Left ventricle myocardium inferior (tissue), 1 donor: Measurements from ENCODE around the gene EDRF1. TPM values are rescaled to one million over a fixed set of nuclear protein-coding genes. Genes with fewer than 3 reads are reported as not detected.

Experiments
- DNase-seq: peaks from one replicate; pipeline ENCODE4 v3.0.0-alpha.2; 2020
- H3K27ac ChIP-seq: fragments of 200-600 bp; replicated peaks from 2 replicates; pipeline ENCODE4 v1.8.0; 2021
- H3K27me3 ChIP-seq: fragments of 200-600 bp; 2 replicates; pipeline ENCODE4 v1.8.0; 2021; ENCODE audit warnings: low read depth
- H3K36me3 ChIP-seq: fragments of 200-600 bp; 2 replicates; pipeline ENCODE4 v1.8.0; 2021
- H3K4me1 ChIP-seq: fragments of 200-600 bp; 2 replicates; pipeline ENCODE4 v1.8.0; 2021
- H3K4me3 ChIP-seq: fragments of 200-600 bp; 2 replicates; pipeline ENCODE4 v1.8.0; 2021; ENCODE audit warnings: mild to moderate bottlenecking, moderate library complexity
- H3K9me3 ChIP-seq: fragments of 200-600 bp; replicated peaks from 2 replicates; pipeline ENCODE4 v1.8.0; 2021
- intact Hi-C: fragments of 100-400 bp; cut with micrococcal nuclease; formaldehyde crosslinking; loops from one replicate; pipeline ENCODE4 v1.11.0; 2022
- total RNA-seq: library from RNA; stranded (reverse); fragmentation: NEBNext Ultra II Directional; extraction: Animal tissue kit (Norgen Biotek cat#: 25700); gene quantifications from one replicate; pipeline ENCODE4 v1.2.1, GENCODE V29; 2021
- TF ChIP-seq, protein P1 (sequence below): fragments of 200-600 bp; IDR thresholded peaks from 2 replicates; pipeline ENCODE4 v1.8.0; 2021; ENCODE audit warnings: antibody characterized with exemption, mild to moderate bottlenecking, borderline replicate concordance
- donor health status: DM: no; HTN: yes; CAD: no; lungs with severe emphysema.

The EDRF1 gene
- total RNA-seq, 1 donor from 2014 or later: 11.5 TPM

DNA sequence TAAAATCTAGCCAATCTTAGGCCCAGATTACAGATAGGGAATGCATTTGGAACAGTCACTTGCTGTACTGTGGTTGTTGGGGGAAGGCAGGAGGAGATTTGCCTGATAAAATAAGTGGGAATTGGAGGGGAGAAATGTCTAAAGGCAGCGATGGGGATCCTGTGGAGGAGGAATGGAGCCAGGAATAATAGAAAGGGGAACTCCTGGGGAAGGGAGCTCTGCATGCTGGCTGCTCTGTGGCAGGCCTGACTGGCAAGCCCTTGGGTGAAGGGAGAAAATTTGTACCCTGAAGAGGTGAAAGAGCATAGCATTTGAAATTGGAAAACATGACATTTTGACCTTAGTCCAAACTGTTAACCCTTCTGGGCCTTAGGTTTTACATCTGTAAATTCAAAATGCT, 42.5 kb downstream of the EDRF1 start:
- Histone ChIP-seq H3K27me3 (no peaks in the 10 kb centered on the region), H3K4me3 (no peak overlapping the region), H3K36me3 (peaks cover 87% of the 10 kb centered on the region)

DNA sequence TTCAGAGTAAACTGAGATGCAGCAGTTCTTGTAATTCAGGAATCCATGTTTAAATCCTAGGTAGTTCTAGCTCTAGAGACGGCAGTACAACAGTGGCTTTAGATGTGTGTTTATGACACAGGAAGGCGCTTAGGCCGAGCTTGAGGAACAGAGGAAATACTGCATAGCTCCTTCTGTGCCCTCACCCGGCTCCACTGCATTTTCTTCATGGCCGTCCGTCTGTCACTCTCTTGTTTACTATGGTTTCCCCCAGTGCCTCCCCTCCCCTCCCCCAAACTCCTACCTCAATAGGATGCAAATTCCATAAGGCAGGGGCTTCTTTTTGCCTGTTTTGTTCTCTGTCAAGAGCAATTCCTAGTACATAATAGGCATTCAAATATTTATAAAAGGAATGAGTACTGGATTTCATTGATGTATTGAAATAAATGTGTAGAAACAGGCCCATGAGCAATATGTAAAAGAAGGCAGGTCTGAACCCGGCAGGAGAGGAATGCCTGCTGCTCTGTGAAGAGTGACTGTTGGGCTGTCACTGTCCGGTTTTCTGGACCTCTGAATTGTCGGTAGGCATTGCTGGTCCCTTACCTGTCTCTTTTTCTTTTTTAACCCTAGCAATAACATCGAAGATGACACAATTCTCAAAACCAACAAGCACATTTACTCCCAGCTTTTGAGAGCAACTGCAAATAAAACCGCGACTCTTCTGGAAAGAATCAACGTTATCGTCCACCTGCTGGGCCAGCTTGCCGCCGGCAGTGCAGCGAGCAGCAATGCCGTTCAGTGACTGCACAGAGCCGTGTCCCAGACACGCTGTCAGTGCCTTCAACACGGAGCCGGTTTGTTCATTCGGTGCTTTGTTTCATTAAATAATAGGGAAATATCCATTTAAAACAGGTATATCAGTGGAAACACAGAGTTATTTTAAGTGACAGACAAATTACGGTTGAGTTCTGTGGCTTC, 43.5 kb downstream of the EDRF1 start:
- no peak overlapping the region for H3K27ac ChIP-seq
- intact Hi-C loops: no loop called here

More for the DNA sequence above, 42.5 kb downstream of the EDRF1 start:
- H3K27ac ChIP-seq: no peak overlapping the region
- intact Hi-C loops: no loop called here
- TF ChIP-seq, protein P1, sequence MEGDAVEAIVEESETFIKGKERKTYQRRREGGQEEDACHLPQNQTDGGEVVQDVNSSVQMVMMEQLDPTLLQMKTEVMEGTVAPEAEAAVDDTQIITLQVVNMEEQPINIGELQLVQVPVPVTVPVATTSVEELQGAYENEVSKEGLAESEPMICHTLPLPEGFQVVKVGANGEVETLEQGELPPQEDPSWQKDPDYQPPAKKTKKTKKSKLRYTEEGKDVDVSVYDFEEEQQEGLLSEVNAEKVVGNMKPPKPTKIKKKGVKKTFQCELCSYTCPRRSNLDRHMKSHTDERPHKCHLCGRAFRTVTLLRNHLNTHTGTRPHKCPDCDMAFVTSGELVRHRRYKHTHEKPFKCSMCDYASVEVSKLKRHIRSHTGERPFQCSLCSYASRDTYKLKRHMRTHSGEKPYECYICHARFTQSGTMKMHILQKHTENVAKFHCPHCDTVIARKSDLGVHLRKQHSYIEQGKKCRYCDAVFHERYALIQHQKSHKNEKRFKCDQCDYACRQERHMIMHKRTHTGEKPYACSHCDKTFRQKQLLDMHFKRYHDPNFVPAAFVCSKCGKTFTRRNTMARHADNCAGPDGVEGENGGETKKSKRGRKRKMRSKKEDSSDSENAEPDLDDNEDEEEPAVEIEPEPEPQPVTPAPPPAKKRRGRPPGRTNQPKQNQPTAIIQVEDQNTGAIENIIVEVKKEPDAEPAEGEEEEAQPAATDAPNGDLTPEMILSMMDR: no peak
- no peak for DNase-seq
- no peaks in the 10 kb centered on the region for H3K9me3 ChIP-seq
- H3K4me1 ChIP-seq: peaks cover 4% of the 10 kb centered on the region

GRCh38 chr10:125765835-125766234, 46.3 kb downstream of the EDRF1 start:
- intact Hi-C loops: no loop called here
- Histone ChIP-seq H3K27me3 (no peaks in the 10 kb centered on the region), H3K27ac (no peak overlapping the region), H3K4me3 (no peak overlapping the region), H3K36me3 (peaks cover 52% of the 10 kb centered on the region), H3K9me3 (no peaks in the 10 kb centered on the region), H3K4me1 (peaks cover 28% of the 10 kb centered on the region)
- DNase-seq: no peak
- TF ChIP-seq, protein P1: no peak

More for the DNA sequence above, 43.5 kb downstream of the EDRF1 start:
- no peaks in the 10 kb centered on the region for H3K27me3 ChIP-seq
- peaks cover 80% of the 10 kb centered on the region for H3K36me3 ChIP-seq
- H3K4me3 ChIP-seq: no peak overlapping the region
- peaks cover 14% of the 10 kb centered on the region for H3K4me1 ChIP-seq
- TF ChIP-seq, protein P1: no peak
- no peak for DNase-seq
- no peaks in the 10 kb centered on the region for H3K9me3 ChIP-seq

DNA sequence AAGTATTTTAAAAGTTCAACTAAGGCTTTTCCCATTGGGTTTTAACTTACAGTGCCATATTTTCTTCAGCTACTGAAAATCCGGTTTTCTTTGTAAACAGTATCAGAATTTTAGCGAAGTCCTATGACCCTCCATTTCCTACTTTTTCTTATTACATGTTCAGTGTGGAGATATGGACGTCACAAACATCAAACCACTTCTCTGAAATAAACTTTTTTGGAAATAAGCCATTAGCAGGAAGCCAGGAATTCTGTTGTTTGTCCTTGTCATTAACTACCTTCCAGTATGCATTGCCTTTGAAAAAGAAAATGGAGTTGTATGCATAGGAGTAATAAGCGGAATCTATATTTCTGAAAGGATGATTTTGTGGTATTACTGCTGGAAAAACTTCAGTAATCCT, 47.0 kb downstream of the EDRF1 start:
- intact Hi-C loops: no loop called here
- TF ChIP-seq, protein P1: no peak
- Histone ChIP-seq H3K9me3 (no peaks in the 10 kb centered on the region), H3K27me3 (no peaks in the 10 kb centered on the region), H3K36me3 (peaks cover 46% of the 10 kb centered on the region), H3K27ac (no peak overlapping the region), H3K4me3 (no peak overlapping the region), H3K4me1 (peaks cover 28% of the 10 kb centered on the region)
- no peak for DNase-seq

GRCh38 chr10:125768219-125768855, 48.8 kb downstream of the EDRF1 start:
- no peaks in the 10 kb centered on the region for H3K9me3 ChIP-seq
- peaks cover 28% of the 10 kb centered on the region for H3K4me1 ChIP-seq
- peaks cover 32% of the 10 kb centered on the region for H3K36me3 ChIP-seq
- intact Hi-C loops: no loop called here
- no peak for DNase-seq
- peak overlapping the region; percentile 52 for H3K27ac ChIP-seq
- H3K27me3 ChIP-seq: no peaks in the 10 kb centered on the region
- no peak overlapping the region for H3K4me3 ChIP-seq
- TF ChIP-seq, protein P1: no peak
